Caco-2 (cell line): ENCODE measurements around the gene COL12A1. TPM values are rescaled to one million over a fixed set of nuclear protein-coding genes. Genes with fewer than 3 reads are reported as not detected.

ENCODE experiments used
- BruUV-seq: library from RNA; stranded (reverse); fragments of 400-500 nt; replicated peaks from 2 replicates; lab custom pipeline; 2021; lab: Mats Ljungman, UMichigan
- CTCF ChIA-PET: fragments of 300-600 bp; sonication (Branson Sonifier 250); formaldehyde crosslinking; loops from one replicate; lab custom pipeline; 2022; ENCODE audit warnings: antibody characterized with exemption; lab: Charles Lee
- POLR2A ChIA-PET: fragments of 300-600 bp; sonication (Branson Sonifier 250); formaldehyde crosslinking; loops from one replicate; lab custom pipeline; 2022; ENCODE audit warnings: antibody characterized with exemption; lab: Charles Lee
- DNase-seq, 2 experiments: peaks; one replicate each; pipeline versions ENCODE4 v3.0.0 to v3.0.0-alpha.2; 2020 to 2022
- H3K27me3 ChIP-seq: replicated peaks from 2 replicates; pipeline ENCODE4 v1.6.0; 2011; ENCODE audit warnings: low read length; ENCODE audit not compliant: control insufficient read depth, insufficient read depth
- H3K36me3 ChIP-seq: 2 replicates; pipeline ENCODE4 v1.5.1; 2011; ENCODE audit warnings: low read length; ENCODE audit not compliant: control insufficient read depth, insufficient read depth
- H3K4me1 ChIP-seq: fragments of 250-450 bp; sonication (Bioruptor Pico); 2 replicates; pipeline ENCODE4 v1.5.1; 2020; ENCODE audit warnings: mild to moderate bottlenecking
- H3K4me3 ChIP-seq: 2 replicates; pipeline ENCODE4 v1.5.1; 2011; ENCODE audit warnings: low read depth, mild to moderate bottlenecking, control low read depth, low read length
- H3K9me3 ChIP-seq: fragments of 250-450 bp; sonication (Bioruptor Pico); 2 replicates; pipeline ENCODE4 v1.5.1; 2020; ENCODE audit warnings: mild to moderate bottlenecking, moderate library complexity
- H3K27ac Mint-ChIP-seq: one replicate; pipeline ENCODE4 v1.8.0; 2022; ENCODE audit warnings: mixed read lengths; ENCODE audit not compliant: unreplicated experiment
- H3K27me3 Mint-ChIP-seq: one replicate; pipeline ENCODE4 v1.8.0; 2022; ENCODE audit warnings: mixed read lengths; ENCODE audit not compliant: insufficient read depth, unreplicated experiment
- H3K36me3 Mint-ChIP-seq: one replicate; pipeline ENCODE4 v1.8.0; 2022; ENCODE audit warnings: mild to moderate bottlenecking, mixed read lengths; ENCODE audit not compliant: insufficient read depth, unreplicated experiment
- H3K4me1 Mint-ChIP-seq: one replicate; pipeline ENCODE4 v1.8.0; 2022; ENCODE audit warnings: low read depth, mixed read lengths; ENCODE audit not compliant: unreplicated experiment
- H3K4me3 Mint-ChIP-seq: one replicate; pipeline ENCODE4 v1.8.0; 2022; ENCODE audit warnings: mild to moderate bottlenecking, moderate library complexity, mixed read lengths; ENCODE audit not compliant: unreplicated experiment
- H3K9me3 Mint-ChIP-seq: one replicate; pipeline ENCODE4 v1.8.0; 2022; ENCODE audit warnings: mixed read lengths; ENCODE audit not compliant: unreplicated experiment
- intact Hi-C: fragments of 100-400 bp; cut with micrococcal nuclease; formaldehyde crosslinking; loops from one replicate; pipeline ENCODE4 v1.10.0; 2022; ENCODE audit not compliant: unreplicated experiment
- total RNA-seq: library from RNA; stranded (reverse); gene quantifications from 2 replicates; pipeline ENCODE4 v1.2.3, GENCODE V29; 2022
- TF ChIP-seq, protein P1 (sequence below), 2 experiments: fragments of 200-600 bp in 1 of 2; IDR thresholded peaks; 1 replicate in 1 of 2; 2 replicates in 1 of 2; pipeline versions ENCODE4 v1.5.1 to v1.8.0; 2011 to 2022; ENCODE audit warnings: antibody characterized with exemption in 1 of 2, control low read depth in 1 of 2, inconsistent platforms in 1 of 2, low read depth in 1 of 2, low read length in 1 of 2, mild to moderate bottlenecking in 1 of 2, moderate library complexity in 1 of 2; ENCODE audit not compliant: insufficient read depth in 1 of 2, severe bottlenecking in 1 of 2, unreplicated experiment in 1 of 2

Gene COL12A1
- total RNA-seq, 1 experiment from 2014 or later, result 68.0 TPM

DNA sequence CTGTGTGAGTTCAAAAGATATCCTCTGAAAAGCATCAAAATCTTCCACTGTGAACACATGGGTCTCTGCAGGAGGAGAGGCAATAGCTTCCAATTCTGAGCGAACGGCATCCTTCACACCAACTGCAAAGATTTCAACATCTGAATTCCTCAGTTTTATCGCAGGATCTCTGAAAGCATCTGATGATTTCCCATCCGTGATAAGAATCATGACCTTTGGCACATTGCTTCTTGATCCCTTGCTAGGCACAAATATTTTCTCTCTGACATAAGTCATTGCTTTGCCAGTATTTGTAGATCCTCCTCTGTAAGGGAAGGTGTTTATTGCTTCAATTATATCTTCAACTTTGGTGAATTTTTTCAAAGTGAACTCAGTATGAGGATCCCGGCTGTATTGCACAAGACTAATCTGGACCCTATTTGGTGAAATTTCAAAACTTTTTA is 22.7 kb downstream of the COL12A1 start:
- H3K27me3 Mint-ChIP-seq, result no peaks in the 10 kb centered on the region
- H3K4me3 ChIP-seq, result no peak overlapping the region
- H3K4me1 ChIP-seq, result peaks cover 32% of the 10 kb centered on the region
- DNase-seq, result peak; percentile 81
- POLR2A ChIA-PET, result no interaction called here
- TF ChIP-seq, protein P1, sequence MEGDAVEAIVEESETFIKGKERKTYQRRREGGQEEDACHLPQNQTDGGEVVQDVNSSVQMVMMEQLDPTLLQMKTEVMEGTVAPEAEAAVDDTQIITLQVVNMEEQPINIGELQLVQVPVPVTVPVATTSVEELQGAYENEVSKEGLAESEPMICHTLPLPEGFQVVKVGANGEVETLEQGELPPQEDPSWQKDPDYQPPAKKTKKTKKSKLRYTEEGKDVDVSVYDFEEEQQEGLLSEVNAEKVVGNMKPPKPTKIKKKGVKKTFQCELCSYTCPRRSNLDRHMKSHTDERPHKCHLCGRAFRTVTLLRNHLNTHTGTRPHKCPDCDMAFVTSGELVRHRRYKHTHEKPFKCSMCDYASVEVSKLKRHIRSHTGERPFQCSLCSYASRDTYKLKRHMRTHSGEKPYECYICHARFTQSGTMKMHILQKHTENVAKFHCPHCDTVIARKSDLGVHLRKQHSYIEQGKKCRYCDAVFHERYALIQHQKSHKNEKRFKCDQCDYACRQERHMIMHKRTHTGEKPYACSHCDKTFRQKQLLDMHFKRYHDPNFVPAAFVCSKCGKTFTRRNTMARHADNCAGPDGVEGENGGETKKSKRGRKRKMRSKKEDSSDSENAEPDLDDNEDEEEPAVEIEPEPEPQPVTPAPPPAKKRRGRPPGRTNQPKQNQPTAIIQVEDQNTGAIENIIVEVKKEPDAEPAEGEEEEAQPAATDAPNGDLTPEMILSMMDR (IDR thresholded peaks at IDR 0.05; ENCODE audit: insufficient read depth in 1 of 2, low read depth in 1 of 2, low read length in 1 of 2, severe bottlenecking in 1 of 2, unreplicated experiment in 1 of 2), result no peak
- H3K36me3 Mint-ChIP-seq, result peaks cover 55% of the 10 kb centered on the region
- BruUV-seq, result no TSS peak
- no peaks in the 10 kb centered on the region for H3K36me3 ChIP-seq
- peaks cover 31% of the 10 kb centered on the region for H3K4me1 Mint-ChIP-seq
- H3K27ac Mint-ChIP-seq, result peak overlapping the region; percentile 80
- H3K9me3 Mint-ChIP-seq, result peaks cover 14% of the 10 kb centered on the region
- peak overlapping the region; percentile 66 for H3K4me3 Mint-ChIP-seq
- peaks cover 7% of the 10 kb centered on the region; the same call in 1 of the 2 replicates for H3K9me3 ChIP-seq
- CTCF ChIA-PET, result interaction anchor here (1.5 to 1.9 kb wide), 2 partner anchors 21 to 26 kb away, joined by 5 to 6 read pairs; no protein-coding TSS in a partner anchor
- intact Hi-C loops, result loop anchor here (1.0 to 5.0 kb wide), 5 partner anchors 21 to 212 kb away; no protein-coding TSS in a partner anchor
- H3K27me3 ChIP-seq, result no peaks in the 10 kb centered on the region

DNA sequence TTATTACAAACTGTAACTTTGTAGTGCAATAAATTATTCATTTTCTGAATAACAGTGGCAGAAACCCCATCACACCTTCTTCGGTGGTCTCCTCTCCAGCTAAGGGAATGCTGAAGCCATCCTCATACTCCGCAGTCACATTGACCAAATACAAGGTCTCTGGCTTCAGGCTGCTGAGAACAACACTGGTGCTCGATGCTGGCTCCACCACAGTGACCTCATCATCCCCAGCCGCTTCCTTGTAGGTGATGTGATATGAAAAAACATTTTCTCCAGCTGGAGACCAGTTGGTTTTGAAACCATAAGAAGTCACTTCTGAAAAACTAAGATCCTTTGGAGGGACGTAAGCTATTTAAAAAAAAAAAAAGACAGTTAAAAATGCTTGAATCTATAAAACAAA is 25.0 kb downstream of the COL12A1 start:
- Histone ChIP-seq H3K36me3 (no peaks in the 10 kb centered on the region), H3K4me3 (no peak overlapping the region), H3K27me3 (no peaks in the 10 kb centered on the region), H3K4me1 (peaks cover 32% of the 10 kb centered on the region), H3K9me3 (peaks cover 7% of the 10 kb centered on the region; the same call in 1 of the 2 replicates)
- Mint-ChIP-seq H3K4me3 (no peak overlapping the region), H3K4me1 (peaks cover 34% of the 10 kb centered on the region), H3K27me3 (no peaks in the 10 kb centered on the region), H3K36me3 (peaks cover 56% of the 10 kb centered on the region), H3K27ac (no peak overlapping the region), H3K9me3 (no peaks in the 10 kb centered on the region)
- no TSS peak for BruUV-seq
- DNase-seq, result no peak
- TF ChIP-seq, protein P1 (IDR thresholded peaks at IDR 0.05; ENCODE audit: insufficient read depth in 1 of 2, low read depth in 1 of 2, low read length in 1 of 2, severe bottlenecking in 1 of 2, unreplicated experiment in 1 of 2), result no peak
- ChIA-PET CTCF (no interaction called here), POLR2A (no interaction called here)
- intact Hi-C loops, result loop anchor here (5.0 kb wide), 1 partner anchor 64 kb away; no protein-coding TSS in a partner anchor

DNA sequence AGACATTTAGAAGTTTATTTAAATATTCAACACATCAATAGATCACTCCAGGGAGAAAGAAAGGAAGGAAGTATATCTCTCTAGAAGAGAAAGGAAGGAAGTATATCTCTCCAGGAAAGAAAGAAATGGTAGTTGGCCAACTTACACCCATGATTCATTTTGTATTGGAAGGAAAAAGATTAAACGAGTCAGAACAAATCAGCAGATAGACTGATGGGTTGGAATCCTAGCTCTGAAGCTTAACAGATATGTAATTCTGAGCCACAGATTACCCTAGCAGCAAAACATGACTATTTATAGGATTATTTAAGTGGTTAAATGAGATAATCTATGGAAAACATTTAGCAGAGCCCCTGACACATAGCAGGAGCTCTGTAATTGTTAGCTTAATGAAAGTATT is 27.1 kb downstream of the COL12A1 start:
- ChIA-PET CTCF (no interaction called here), POLR2A (interaction anchor here (0.5 to 0.6 kb wide), 2 partner anchors 543 to 1525 kb away, joined by 3 to 5 read pairs; partner anchors contain the start of gene SLC17A5)
- no peaks in the 10 kb centered on the region for H3K9me3 ChIP-seq
- no peak for DNase-seq
- Mint-ChIP-seq H3K4me3 (no peak overlapping the region), H3K9me3 (no peaks in the 10 kb centered on the region), H3K36me3 (peaks cover 56% of the 10 kb centered on the region), H3K4me1 (peaks cover 34% of the 10 kb centered on the region), H3K27ac (no peak overlapping the region), H3K27me3 (no peaks in the 10 kb centered on the region)
- no peaks in the 10 kb centered on the region for H3K27me3 ChIP-seq
- H3K4me3 ChIP-seq, result no peak overlapping the region
- peaks cover 17% of the 10 kb centered on the region for H3K4me1 ChIP-seq
- intact Hi-C loops, result no loop called here
- no TSS peak for BruUV-seq
- TF ChIP-seq, protein P1 (IDR thresholded peaks at IDR 0.05; ENCODE audit: insufficient read depth in 1 of 2, low read depth in 1 of 2, low read length in 1 of 2, severe bottlenecking in 1 of 2, unreplicated experiment in 1 of 2), result no peak
- no peaks in the 10 kb centered on the region for H3K36me3 ChIP-seq
